Measurements from ENCODE around the gene ZNF691. TPM values are rescaled to one million over a fixed set of nuclear protein-coding genes. Genes with fewer than 3 reads are reported as not detected.

ZNF691 gene
- polyA plus RNA-seq, 3 donors: 19.7 to 24.6 (median 21.7) TPM

- DNase-seq: no peak
These were observed 21.2 kb upstream of the ZNF691 start for GRCh38 chr1:42825036-42825851.

GRCh38 chr1:42830631-42831030 lies 15.8 kb upstream of the ZNF691 start:
- no peak for DNase-seq

GRCh38 chr1:42831273-42831672 lies 15.1 kb upstream of the ZNF691 start:
- DNase-seq: no peak

- no peak for DNase-seq
These were observed 13.7 kb upstream of the ZNF691 start for GRCh38 chr1:42832641-42833240.

- DNase-seq: no peak
These were observed 12.4 kb upstream of the ZNF691 start for GRCh38 chr1:42833981-42834380.

GRCh38 chr1:42834803-42835202 lies 11.6 kb upstream of the ZNF691 start:
- no peak for DNase-seq

GRCh38 chr1:42835422-42835821 lies 11.0 kb upstream of the ZNF691 start:
- DNase-seq: no peak

GRCh38 chr1:42837709-42838108 lies 8.7 kb upstream of the ZNF691 start:
- DNase-seq: no peak

GRCh38 chr1:42838482-42839190 lies 7.8 kb upstream of the ZNF691 start:
- no peak for DNase-seq

GRCh38 chr1:42841010-42841409 lies 5.4 kb upstream of the ZNF691 start:
- DNase-seq: no peak

- DNase-seq: no peak
These were observed 4.8 kb upstream of the ZNF691 start for GRCh38 chr1:42841440-42842147.

- DNase-seq: no peak
These were observed 1.7 kb upstream of the ZNF691 start for GRCh38 chr1:42844592-42845140.

- no peak for DNase-seq
These were observed 1.2 kb upstream of the ZNF691 start for GRCh38 chr1:42845193-42845592.

- DNase-seq: no peak
These were observed 552 bp upstream of the ZNF691 start for GRCh38 chr1:42845866-42846256.

- DNase-seq: no peak
These were observed 740 bp downstream of the ZNF691 start for GRCh38 chr1:42847111-42847595.

- no peak for DNase-seq
These were observed 1.5 kb downstream of the ZNF691 start for GRCh38 chr1:42847721-42848460.

GRCh38 chr1:42848823-42849537 lies 2.6 kb downstream of the ZNF691 start:
- DNase-seq: no peak

- DNase-seq: no peak
These were observed 3.5 kb downstream of the ZNF691 start for GRCh38 chr1:42849944-42850343.

- DNase-seq: no peak
These were observed 5.0 kb downstream of the ZNF691 start for GRCh38 chr1:42851420-42851819.

- DNase-seq: no peak
These were observed 5.7 kb downstream of the ZNF691 start for GRCh38 chr1:42851960-42852607.
